Type B pancreatic cell (in vitro differentiated cells): ENCODE data around the gene MEI1. TPM values are rescaled to one million over a fixed set of nuclear protein-coding genes. Genes with fewer than 3 reads are reported as not detected.

Experiments used
- DNase-seq: peaks from one replicate; pipeline ENCODE4 v3.0.0; 2021; ENCODE audit warnings: mixed read lengths; ENCODE audit not compliant: unreplicated experiment; ENCODE audit errors: extremely low spot score
- H3K27ac Mint-ChIP-seq: 2 replicates; pipeline ENCODE4 v1.8.0; 2021; ENCODE audit warnings: mild to moderate bottlenecking, mixed read lengths
- H3K27me3 Mint-ChIP-seq: 2 replicates; pipeline ENCODE4 v1.8.0; 2021; ENCODE audit warnings: mixed read lengths
- H3K36me3 Mint-ChIP-seq: 2 replicates; pipeline ENCODE4 v1.8.0; 2021; ENCODE audit warnings: mixed read lengths
- H3K4me1 Mint-ChIP-seq: one replicate; pipeline ENCODE4 v1.8.0; 2021; ENCODE audit warnings: mixed read lengths; ENCODE audit not compliant: unreplicated experiment
- H3K4me3 Mint-ChIP-seq: 2 replicates; pipeline ENCODE4 v1.8.0; 2021; ENCODE audit warnings: mild to moderate bottlenecking, mixed read lengths
- H3K9me3 Mint-ChIP-seq: 2 replicates; pipeline ENCODE4 v1.8.0; 2021; ENCODE audit warnings: mixed read lengths
- total RNA-seq: library from RNA; stranded (reverse); gene quantifications from 2 replicates; pipeline ENCODE4 v1.2.1, GENCODE V29; 2021; ENCODE audit warnings: low replicate concordance
- TF ChIP-seq, protein P1 (sequence below): fragments of 200-600 bp; sonication (generic); conservative IDR thresholded peaks from 2 replicates; pipeline ENCODE4 v1.5.0; 2021; ENCODE audit warnings: antibody characterized with exemption, mild to moderate bottlenecking

The MEI1 gene
- total RNA-seq, 1 donor from 2014 or later = 1.2 TPM

DNA sequence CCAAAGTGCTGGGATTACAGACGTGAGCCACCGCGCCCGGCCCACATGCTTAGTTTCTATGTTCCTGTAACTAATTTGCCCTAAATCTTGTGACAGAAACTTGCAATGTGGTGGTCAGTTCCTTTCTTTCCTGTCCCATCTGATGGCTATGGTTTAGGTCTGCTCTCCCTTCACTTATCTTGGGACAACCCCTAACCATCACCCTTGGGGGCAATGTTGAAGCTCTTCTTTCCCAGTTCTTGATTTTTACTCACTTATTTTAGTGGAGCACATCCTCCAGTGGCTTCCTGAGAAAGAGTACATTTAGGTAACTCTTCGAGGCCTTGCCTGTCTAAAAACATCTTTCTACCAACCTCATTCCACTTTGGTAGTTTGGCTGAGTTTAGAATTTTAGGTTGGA is 140.9 kb downstream of the MEI1 start:
- no peak for DNase-seq
- Mint-ChIP-seq H3K4me3 (peak overlapping the region; percentile 40), H3K36me3 (peaks cover 30% of the 10 kb centered on the region)

DNA sequence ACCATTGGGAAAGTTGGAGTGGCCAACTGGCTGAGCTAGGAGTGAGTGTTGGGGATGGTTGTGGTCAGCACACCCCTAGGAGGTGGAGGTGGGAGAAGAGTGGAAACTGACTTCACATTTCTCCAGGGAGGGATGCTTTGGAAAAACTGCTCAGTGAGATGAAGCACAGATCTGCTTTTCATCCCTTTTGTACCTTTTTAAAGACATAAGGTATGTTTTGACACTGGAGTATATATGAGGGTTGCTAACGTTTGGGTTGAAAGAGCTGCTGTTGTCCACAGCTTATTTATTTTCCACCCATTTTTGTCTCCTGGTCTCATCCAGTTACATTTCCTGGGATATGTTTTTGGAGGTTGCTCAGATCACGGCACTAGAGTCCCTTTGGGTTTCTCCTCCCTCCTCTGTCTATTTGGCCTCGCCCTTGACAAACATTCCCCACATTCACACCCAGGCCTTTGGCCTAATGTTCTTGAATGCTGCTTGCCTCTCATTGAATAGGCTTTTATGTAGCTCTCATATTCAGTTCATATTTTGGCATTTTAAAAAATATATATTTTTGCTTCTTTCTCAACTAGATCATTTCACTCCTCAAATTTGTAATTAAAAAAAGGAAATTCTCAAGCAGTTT is 141.9 kb downstream of the MEI1 start:
- Mint-ChIP-seq H3K9me3 (no peaks in the 10 kb centered on the region), H3K27ac (peak overlapping the region; percentile 90), H3K36me3 (peaks cover 25% of the 10 kb centered on the region), H3K27me3 (no peaks in the 10 kb centered on the region), H3K4me3 (peak overlapping the region; percentile 35), H3K4me1 (peaks cover 52% of the 10 kb centered on the region)
- no peak for DNase-seq
- TF ChIP-seq, protein P1, sequence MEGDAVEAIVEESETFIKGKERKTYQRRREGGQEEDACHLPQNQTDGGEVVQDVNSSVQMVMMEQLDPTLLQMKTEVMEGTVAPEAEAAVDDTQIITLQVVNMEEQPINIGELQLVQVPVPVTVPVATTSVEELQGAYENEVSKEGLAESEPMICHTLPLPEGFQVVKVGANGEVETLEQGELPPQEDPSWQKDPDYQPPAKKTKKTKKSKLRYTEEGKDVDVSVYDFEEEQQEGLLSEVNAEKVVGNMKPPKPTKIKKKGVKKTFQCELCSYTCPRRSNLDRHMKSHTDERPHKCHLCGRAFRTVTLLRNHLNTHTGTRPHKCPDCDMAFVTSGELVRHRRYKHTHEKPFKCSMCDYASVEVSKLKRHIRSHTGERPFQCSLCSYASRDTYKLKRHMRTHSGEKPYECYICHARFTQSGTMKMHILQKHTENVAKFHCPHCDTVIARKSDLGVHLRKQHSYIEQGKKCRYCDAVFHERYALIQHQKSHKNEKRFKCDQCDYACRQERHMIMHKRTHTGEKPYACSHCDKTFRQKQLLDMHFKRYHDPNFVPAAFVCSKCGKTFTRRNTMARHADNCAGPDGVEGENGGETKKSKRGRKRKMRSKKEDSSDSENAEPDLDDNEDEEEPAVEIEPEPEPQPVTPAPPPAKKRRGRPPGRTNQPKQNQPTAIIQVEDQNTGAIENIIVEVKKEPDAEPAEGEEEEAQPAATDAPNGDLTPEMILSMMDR = no peak

More for the DNA sequence above, 140.9 kb downstream of the MEI1 start:
- Mint-ChIP-seq H3K4me1 (peaks cover 46% of the 10 kb centered on the region), H3K9me3 (no peaks in the 10 kb centered on the region), H3K27me3 (no peaks in the 10 kb centered on the region), H3K27ac (peak overlapping the region; percentile 90)
- TF ChIP-seq, protein P1 = no peak

DNA sequence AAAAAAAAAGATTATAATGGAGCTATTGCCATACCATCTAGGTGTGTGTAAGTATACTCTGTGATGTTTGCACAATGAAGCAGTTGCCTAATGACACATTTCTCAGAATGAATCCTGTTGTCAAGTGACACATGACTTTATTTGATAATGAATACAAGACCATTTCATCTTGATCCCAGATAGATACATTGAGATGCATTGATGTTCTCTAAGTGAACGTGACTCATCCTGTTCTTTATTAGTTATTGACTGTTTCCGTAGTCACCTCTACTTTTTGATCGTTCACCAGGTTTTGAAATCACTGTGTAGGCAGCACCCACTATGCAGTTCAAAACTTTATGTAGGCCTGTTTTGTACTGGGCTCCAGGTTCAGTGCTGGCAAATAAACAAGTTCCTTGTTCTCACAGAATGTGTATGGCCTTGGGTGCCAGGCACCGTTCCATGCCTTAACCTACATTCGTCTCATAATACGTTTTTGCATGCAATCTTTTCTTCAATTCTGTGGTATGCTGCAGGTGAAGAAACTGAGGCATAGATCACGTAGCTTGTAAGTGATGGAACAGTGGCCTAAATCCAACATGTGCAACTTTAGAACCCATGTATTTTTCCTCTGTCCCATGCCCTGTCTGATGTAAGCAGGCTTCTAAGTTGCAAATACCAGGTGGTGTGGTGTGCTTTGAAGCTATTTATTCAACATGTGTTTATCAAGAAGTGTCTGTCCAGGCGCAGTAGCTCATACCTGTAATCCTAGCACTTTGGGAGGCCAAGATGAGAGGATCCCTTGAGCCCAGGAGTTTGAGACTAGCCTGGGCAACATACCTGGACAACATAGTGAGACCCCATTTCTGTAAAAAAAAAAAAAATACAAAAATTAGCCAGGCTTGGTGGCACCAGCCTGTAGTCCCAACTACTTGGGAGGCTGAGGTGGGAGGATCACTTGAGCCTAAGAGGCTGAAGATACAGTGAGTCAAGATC is 144.0 kb downstream of the MEI1 start:
- TF ChIP-seq, protein P1 = no peak
- Mint-ChIP-seq H3K36me3 (peaks cover 12% of the 10 kb centered on the region), H3K27me3 (no peaks in the 10 kb centered on the region), H3K27ac (peak overlapping the region; percentile 47), H3K4me1 (peaks cover 52% of the 10 kb centered on the region), H3K9me3 (no peaks in the 10 kb centered on the region), H3K4me3 (no peak overlapping the region)
- DNase-seq = no peak

DNA sequence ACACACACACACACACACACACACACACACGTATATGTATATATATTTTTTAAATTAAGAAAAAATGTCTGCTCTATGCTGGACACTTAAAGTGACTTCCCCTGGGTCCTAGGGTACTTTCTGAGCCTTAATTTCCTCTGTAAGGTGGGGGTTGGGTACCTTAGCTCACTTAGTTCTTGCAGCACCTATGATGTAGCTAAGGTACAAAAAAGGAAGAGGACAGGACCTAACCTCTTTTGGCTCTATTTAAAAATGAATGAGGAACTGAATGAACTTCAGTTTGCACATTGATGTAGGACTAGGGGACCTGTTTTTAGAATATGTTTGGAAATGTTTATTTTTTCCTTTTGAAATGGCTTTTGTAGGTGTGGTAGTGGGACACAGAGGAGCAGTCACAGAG is 144.7 kb downstream of the MEI1 start:
- Mint-ChIP-seq H3K36me3 (peaks cover 11% of the 10 kb centered on the region), H3K27me3 (no peaks in the 10 kb centered on the region), H3K4me3 (peak overlapping the region; percentile 71), H3K4me1 (peaks cover 49% of the 10 kb centered on the region), H3K27ac (peak overlapping the region; percentile 95), H3K9me3 (no peaks in the 10 kb centered on the region)
- TF ChIP-seq, protein P1 = no peak
- no peak for DNase-seq

DNA sequence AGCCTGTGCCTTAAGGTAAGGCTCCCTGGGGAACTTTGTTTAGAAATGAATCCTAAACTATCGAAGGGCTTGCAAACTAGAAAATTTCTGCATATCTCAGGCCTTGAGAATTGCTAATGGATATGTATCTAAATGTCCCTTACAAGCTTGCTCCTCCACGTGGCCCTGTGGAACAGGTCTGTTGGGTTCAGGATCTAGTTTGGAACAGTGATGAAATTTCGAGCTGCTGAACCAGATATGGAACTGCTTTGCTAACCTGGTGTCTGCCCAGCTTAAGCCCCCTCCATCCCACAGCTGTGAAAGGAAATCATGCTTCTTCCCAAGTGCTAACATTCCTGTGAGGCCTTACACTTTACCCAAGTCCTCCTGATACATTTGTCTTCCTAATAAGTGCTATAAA is 145.2 kb downstream of the MEI1 start:
- no peaks in the 10 kb centered on the region for H3K27me3 Mint-ChIP-seq
- H3K4me1 Mint-ChIP-seq = peaks cover 44% of the 10 kb centered on the region
- no peak for DNase-seq
- no peaks in the 10 kb centered on the region for H3K9me3 Mint-ChIP-seq
- TF ChIP-seq, protein P1 = no peak
- peaks cover 6% of the 10 kb centered on the region for H3K36me3 Mint-ChIP-seq
- H3K4me3 Mint-ChIP-seq = peak overlapping the region; percentile 71
- peak overlapping the region; percentile 95 for H3K27ac Mint-ChIP-seq
